ENCODE measurements around the gene CTPS1.

Gene CTPS1

GRCh38 chr1:40965531-40965930, 14.0 kb upstream of the CTPS1 start:
- DNase-seq (ENCODE audit: extremely low read depth in 1 of 2, low read depth in 1 of 2) = no peak

DNA sequence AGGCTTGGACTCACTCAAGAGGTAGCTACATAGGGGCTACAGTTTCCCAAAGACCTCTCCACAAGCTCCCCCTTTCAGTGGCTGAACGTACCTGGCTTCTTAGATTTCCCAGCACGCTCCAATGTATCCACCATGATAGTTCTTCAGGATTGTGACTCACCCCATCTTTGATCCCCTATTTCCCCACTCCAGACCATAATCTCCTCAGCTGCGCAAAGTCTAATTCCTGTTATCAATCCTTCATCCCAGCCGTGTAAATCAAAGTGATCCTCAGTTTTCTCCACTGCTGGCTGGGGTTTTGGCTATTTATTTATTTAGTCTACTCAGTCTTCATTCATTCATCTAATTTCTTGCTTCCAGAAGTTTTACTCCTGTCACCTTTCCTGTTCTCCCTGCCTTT, 13.1 kb upstream of the CTPS1 start:
- DNase-seq (ENCODE audit: extremely low read depth in 1 of 2, low read depth in 1 of 2) = no peak

GRCh38 chr1:40969445-40969844, 10.1 kb upstream of the CTPS1 start:
- no peak for DNase-seq (ENCODE audit: extremely low read depth in 1 of 2, low read depth in 1 of 2)

DNA sequence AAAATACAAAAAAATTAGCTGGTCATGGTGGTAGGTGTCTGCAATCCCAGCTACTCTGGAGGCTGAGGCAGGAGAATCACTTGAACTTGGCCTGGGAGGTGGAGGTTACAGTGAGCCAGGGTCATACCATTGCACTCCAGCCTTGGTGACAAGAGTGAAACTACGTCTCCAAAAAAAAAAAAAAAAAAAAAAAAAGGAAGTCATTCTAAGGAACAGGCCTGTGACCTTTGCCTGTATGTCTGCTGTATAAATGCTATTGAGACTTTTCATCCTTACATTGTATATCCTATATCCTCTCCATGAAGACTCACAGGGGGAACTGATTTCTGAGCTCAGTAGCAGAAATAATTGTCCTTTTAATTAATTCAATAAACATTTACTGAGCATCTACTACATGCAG, 7.5 kb upstream of the CTPS1 start:
- no peak for DNase-seq (ENCODE audit: extremely low read depth in 1 of 2, low read depth in 1 of 2)

GRCh38 chr1:40973912-40974311, 5.6 kb upstream of the CTPS1 start:
- no peak for DNase-seq (ENCODE audit: extremely low read depth in 1 of 2, low read depth in 1 of 2)

DNA sequence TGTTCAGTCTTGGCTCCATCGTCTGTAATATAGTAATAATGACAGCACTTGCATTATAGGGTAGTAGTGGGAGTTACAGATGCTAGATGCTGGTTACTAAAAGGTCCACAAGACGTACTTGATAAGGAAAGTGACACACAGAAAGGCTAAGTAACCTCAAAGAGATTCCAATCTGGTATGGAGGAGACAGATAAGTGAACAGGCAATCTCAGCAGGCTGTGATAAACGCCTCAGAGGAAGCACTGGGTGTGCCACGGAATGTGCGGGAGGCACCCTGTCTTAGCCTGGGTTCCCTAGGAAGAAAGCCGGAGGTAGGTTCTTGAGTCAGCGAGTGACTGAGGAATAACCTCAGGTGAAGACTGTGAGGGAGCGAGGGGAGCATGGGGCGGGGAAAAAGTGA, 4.6 kb upstream of the CTPS1 start:
- no peak for DNase-seq (ENCODE audit: extremely low read depth in 1 of 2, low read depth in 1 of 2)

DNA sequence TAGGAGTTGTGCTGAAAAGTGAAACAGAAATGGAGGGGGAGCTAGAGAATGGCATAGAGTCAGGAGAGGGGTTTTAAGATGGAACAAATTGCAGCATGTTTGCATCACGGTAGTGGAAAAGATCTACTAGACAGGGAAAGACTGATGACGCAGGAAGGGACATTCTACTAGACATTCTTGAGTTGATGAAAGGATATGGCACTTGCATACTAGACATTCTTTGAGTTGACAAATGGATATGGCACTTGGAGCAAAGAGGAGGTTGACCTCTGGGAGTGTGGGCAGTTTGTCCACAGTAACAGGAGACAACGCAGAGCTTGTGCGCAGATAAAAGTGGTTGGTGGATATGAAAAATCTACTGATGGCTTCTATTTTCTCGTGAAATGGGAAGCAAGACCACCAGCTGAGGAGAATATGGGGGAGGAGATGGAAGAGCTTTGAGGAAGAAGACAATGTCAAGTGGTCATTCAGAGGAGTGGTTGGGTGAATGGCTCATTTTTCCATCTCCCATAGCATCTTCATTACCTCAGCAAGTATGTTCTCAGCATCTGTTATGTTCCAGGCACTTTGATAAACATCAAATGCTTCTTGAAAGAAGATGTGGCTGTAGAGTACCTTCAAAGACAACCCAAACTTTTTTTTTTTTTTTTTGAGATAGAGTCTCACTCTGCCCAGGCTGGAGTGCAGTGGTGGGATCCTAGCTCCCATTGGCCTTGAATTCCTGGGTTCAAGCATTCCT, 2.4 kb upstream of the CTPS1 start:
- no peak for DNase-seq (ENCODE audit: extremely low read depth in 1 of 2, low read depth in 1 of 2)

DNA sequence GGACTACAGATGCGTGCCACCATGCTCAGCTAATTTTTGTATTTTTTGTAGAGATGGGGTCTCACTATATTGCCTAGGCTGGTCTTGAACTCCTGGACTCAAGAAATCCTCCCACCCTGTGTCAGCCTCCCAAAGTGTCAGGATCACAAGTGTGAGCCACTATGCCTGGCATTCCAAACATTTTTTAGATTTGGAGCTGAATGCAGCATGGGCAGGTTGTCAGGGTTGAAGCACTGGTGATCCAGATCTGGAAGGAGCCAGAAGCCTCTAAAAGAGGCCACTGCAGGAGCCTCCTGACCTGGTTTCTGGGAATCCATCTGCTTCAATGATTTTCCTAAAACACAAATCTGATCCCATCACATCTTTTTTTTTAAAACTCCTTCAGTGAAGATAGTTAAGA, 1.8 kb upstream of the CTPS1 start:
- no peak for DNase-seq (ENCODE audit: extremely low read depth in 1 of 2, low read depth in 1 of 2)

DNA sequence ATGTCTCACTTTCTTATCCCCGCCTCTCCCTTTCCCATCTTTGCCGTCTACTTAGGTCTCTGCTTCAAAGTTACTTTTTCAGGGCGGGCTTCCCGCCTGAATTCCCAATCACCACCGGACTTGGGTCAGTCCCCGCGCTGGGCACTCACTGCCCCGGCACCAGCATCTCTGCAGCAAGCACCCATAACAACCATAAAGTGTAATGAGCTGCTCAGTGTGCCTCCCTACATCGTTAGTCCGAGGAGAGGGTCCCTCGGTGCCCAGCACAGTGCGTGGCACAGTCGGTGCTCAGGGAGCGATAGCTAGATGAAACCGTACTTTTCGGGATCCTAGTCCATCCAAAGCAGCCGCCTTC, 633 bp upstream of the CTPS1 start:
- DNase-seq (ENCODE audit: extremely low read depth in 1 of 2, low read depth in 1 of 2) = no peak

DNA sequence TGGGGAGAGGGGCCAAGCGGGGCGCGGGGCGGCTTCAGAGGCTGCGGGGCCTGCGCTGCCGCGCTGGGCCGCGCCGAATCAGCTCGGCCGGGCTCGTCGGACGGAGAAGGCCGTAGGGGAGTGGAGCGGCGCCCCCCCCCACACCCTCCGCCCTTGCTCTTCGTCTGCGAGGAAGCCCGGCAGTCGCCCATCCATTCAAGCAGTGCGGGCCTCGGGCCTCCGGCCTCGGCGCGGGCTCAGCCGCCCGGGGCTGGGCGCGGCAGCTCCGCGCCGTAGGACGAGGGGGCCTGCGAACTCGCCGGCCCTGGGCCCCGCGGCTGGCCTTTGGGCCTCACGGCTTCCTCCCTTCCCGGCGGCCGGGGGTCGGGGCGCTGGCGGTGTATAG, 564 bp downstream of the CTPS1 start:
- DNase-seq (ENCODE audit: extremely low read depth in 1 of 2, low read depth in 1 of 2) = no peak

DNA sequence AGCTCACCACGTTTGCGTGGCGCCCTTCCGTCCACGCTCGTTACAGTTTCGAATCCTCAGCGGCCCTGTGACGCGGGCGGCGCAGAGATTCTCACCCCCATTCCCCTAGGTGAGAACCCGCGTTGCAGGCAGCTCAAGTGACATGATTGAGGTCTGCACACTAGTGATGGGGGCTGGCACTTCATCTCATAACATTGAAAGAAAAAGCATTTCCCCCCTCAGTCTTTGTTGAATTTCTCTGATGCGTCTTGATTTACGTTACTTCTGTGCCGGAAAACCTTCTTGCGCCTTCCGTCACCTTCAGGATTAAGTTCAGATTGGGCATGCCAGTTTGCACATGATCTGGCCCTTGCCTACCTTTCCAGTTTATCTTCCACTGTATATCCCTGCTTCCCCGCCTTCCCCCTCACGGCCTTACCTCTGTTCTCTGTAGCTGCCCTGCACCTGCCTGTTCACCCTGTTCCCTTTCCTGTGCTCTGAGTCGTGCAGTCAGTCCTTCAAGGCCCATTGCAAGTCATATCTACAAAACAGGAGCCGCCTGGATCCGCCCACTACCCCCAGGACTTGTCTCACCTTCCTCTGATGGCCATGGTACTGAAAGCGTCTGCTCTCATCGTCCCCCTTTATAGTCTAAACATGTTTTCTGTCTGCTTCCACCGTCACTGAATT, 1.1 kb downstream of the CTPS1 start:
- DNase-seq (ENCODE audit: extremely low read depth in 1 of 2, low read depth in 1 of 2) = peak in 1 of 2 donors; percentile 11

DNA sequence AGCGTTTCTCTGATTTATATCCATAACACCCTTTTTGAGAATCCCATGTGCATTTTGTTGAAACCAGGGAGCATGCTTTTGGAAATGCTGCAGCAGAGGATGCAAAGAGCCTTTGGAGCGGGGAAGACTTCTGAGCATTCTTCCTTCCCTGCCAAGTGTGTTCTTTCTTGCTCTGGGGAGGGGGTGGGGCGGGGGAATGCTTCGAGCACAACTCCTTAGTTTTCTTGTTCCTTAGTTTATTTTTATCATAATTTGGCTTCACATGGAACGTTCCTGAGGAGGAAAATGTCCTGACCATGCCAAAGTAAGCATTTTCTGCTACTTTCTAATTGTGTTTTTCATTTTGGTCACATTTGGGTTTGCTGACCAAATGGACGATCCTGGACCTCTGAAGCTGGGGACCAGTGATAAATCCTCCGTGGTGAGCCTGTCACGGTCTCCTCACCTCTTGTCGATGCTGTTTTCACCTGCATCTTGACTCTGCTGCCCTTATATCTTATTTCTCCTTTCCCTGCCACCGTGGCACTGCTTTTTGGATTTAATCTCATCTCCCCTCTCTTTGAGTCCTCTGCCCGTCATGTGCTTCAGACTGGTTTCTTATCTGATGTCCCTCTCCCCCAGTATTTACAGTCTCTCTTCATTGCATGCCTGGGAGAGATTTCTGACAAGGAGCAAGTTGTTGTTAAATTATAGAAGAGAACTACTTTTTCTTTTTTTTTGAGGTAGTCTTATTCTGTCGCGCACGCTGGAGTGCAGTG, 2.4 kb downstream of the CTPS1 start:
- DNase-seq (ENCODE audit: extremely low read depth in 1 of 2, low read depth in 1 of 2) = no peak

- DNase-seq (ENCODE audit: extremely low read depth in 1 of 2, low read depth in 1 of 2) = no peak
These were observed 3.2 kb downstream of the CTPS1 start for GRCh38 chr1:40982721-40983120.

DNA sequence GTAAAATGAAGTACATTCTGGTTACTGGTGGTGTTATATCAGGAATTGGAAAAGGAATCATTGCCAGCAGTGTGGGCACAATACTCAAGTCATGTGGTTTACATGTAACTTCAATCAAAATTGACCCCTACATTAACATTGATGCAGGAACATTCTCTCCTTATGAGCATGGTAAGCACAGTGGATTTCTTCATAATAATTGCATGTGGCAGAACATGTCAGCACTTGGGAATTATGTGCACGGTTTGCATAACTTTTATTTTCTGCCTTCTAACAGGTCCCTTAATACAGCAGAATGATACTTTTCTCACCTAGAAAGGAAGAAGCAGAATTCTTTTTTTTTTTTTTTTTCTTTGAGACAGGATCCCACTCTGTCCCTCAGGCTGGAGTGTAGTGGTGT, 3.8 kb downstream of the CTPS1 start:
- DNase-seq (ENCODE audit: extremely low read depth in 1 of 2, low read depth in 1 of 2) = no peak

DNA sequence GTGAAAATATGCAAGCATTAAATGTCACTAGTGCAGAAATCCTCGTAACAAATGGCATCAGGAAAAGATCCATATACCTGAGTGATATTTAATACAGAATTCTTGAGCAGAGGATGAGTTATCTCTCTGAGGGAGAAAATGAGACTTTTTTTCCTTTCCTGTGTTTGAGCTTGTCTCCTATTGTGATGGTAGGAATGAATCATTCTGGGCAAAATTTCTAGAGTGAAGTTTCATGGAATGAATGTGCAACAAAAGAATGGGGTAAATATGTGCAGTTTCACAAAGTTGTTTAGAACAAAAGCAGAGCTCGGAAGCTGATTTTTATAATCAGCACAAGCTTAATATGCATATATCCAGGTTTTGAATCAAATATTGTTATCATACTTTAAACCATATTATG, 4.6 kb downstream of the CTPS1 start:
- no peak for DNase-seq (ENCODE audit: extremely low read depth in 1 of 2, low read depth in 1 of 2)

DNA sequence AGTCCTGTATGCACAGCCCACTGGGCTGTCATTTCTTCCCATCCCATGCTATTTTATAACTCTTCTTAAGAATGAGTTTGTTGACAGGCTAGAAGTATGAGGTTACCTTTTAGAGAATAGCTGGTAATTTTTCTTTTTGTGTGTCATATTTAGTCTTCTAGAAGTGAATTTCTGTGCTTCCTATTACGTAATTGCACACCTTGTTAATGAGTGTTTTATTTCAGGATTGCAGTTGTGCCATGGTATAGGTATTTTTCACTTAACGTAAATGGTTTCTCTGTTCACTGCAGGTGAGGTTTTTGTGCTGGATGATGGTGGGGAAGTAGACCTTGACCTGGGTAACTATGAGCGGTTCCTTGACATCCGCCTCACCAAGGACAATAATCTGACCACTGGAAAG, 5.0 kb downstream of the CTPS1 start:
- DNase-seq (ENCODE audit: extremely low read depth in 1 of 2, low read depth in 1 of 2) = no peak

- DNase-seq (ENCODE audit: extremely low read depth in 1 of 2, low read depth in 1 of 2) = no peak
These were observed 5.7 kb downstream of the CTPS1 start for GRCh38 chr1:40985161-40985560.

- DNase-seq (ENCODE audit: extremely low read depth in 1 of 2, low read depth in 1 of 2) = no peak
These were observed 6.4 kb downstream of the CTPS1 start for GRCh38 chr1:40985875-40986274.

- DNase-seq (ENCODE audit: extremely low read depth in 1 of 2, low read depth in 1 of 2) = no peak
These were observed 6.9 kb downstream of the CTPS1 start for GRCh38 chr1:40986328-40986783.

- no peak for DNase-seq (ENCODE audit: extremely low read depth in 1 of 2, low read depth in 1 of 2)
These were observed 7.5 kb downstream of the CTPS1 start for GRCh38 chr1:40986956-40987355.

- DNase-seq (ENCODE audit: extremely low read depth in 1 of 2, low read depth in 1 of 2) = no peak
These were observed 8.2 kb downstream of the CTPS1 start for GRCh38 chr1:40987439-40988276.

All from activated CD8-positive, alpha-beta memory T cell treated with anti-CD3 and anti-CD28 coated beads for 1 hour (primary cell).